ENCODE measurements around the gene KCNK18.

Gene KCNK18

GRCh38 chr10:117197189-117197588 lies at the start of gene KCNK18:
Gene KCNK18 (plus strand): TSS chr10:117197489. CDS start chr10:117197489, 0 bp downstream.
- TF ChIP-seq CTCF (IDR thresholded peaks at IDR 0.05; ENCODE audit: extremely low read depth, insufficient read depth, missing control alignments), result no peak
- no peak for DNase-seq (ENCODE audit: low spot score)
- in situ Hi-C loops (cut with MboI; ENCODE audit: low pct_unique_long_range_greater_than_20kb, low sequenced_read_pairs, unreplicated experiment), result no loop called here

- TF ChIP-seq CTCF (IDR thresholded peaks at IDR 0.05; ENCODE audit: extremely low read depth, insufficient read depth, missing control alignments), result no peak
- DNase-seq (ENCODE audit: low spot score), result no peak
- in situ Hi-C loops (cut with MboI; ENCODE audit: low pct_unique_long_range_greater_than_20kb, low sequenced_read_pairs, unreplicated experiment), result no loop called here
Observed at GRCh38 chr10:117148284-117148683, 49.0 kb upstream of the KCNK18 start.

- no peak for DNase-seq (ENCODE audit: low spot score)
- in situ Hi-C loops (cut with MboI; ENCODE audit: low pct_unique_long_range_greater_than_20kb, low sequenced_read_pairs, unreplicated experiment), result loop anchor here (25.0 kb wide), 2 partner anchors 385 to 465 kb away; partner anchors contain the start of gene EMX2
- TF ChIP-seq CTCF (IDR thresholded peaks at IDR 0.05; ENCODE audit: extremely low read depth, insufficient read depth, missing control alignments), result no peak
Observed at GRCh38 chr10:117152668-117153067, 44.6 kb upstream of the KCNK18 start.

GRCh38 chr10:117158297-117158696 lies 39.0 kb upstream of the KCNK18 start:
- in situ Hi-C loops (cut with MboI; ENCODE audit: low pct_unique_long_range_greater_than_20kb, low sequenced_read_pairs, unreplicated experiment), result loop anchor here (25.0 kb wide), 2 partner anchors 379 to 471 kb away; partner anchors contain the start of gene EMX2
- TF ChIP-seq CTCF (IDR thresholded peaks at IDR 0.05; ENCODE audit: extremely low read depth, insufficient read depth, missing control alignments), result no peak
- DNase-seq (ENCODE audit: low spot score), result no peak

GRCh38 chr10:117159390-117159789 lies 37.9 kb upstream of the KCNK18 start:
- no peak for TF ChIP-seq CTCF (IDR thresholded peaks at IDR 0.05; ENCODE audit: extremely low read depth, insufficient read depth, missing control alignments)
- in situ Hi-C loops (cut with MboI; ENCODE audit: low pct_unique_long_range_greater_than_20kb, low sequenced_read_pairs, unreplicated experiment), result loop anchor here (25.0 kb wide), 2 partner anchors 378 to 472 kb away; partner anchors contain the start of gene EMX2
- no peak for DNase-seq (ENCODE audit: low spot score)

GRCh38 chr10:117160567-117160966 lies 36.7 kb upstream of the KCNK18 start:
- no peak for TF ChIP-seq CTCF (IDR thresholded peaks at IDR 0.05; ENCODE audit: extremely low read depth, insufficient read depth, missing control alignments)
- DNase-seq (ENCODE audit: low spot score), result no peak
- in situ Hi-C loops (cut with MboI; ENCODE audit: low pct_unique_long_range_greater_than_20kb, low sequenced_read_pairs, unreplicated experiment), result loop anchor here (25.0 kb wide), 2 partner anchors 377 to 473 kb away; partner anchors contain the start of gene EMX2
